Common myeloid progenitor, CD34-positive (primary cell): ENCODE measurements around the gene AIDA.
"Not testable (repeated sequence)": the region's sequence is repeated elsewhere in the genome, so short reads cannot be mapped to it uniquely, and the experiment has no call there.

Source experiments
- CTCF ChIA-PET: fragments of 350-600 bp; sonication (Branson Sonifier 250); formaldehyde crosslinking; loops from one replicate; lab custom pipeline; 2021; ENCODE audit warnings: antibody characterized with exemption; lab: Charles Lee
- POLR2A ChIA-PET: fragments of 350-600 bp; sonication (Branson Sonifier 250); formaldehyde crosslinking; loops from one replicate; lab custom pipeline; 2021; ENCODE audit warnings: antibody characterized with exemption; lab: Charles Lee
- DNase-seq, 3 donors: peaks; one replicate each; pipeline versions ENCODE4 v3.0.0 to v3.0.0-alpha.2; 2013
- H3K27ac ChIP-seq, 2 experiments: 1 replicate in 1 of 2; 2 replicates in 1 of 2; pipeline ENCODE4 v1.7.0; 2013; ENCODE audit warnings: inconsistent platforms in 2 of 2, low read length in 2 of 2, mild to moderate bottlenecking in 2 of 2, low read depth in 1 of 2, moderate library complexity in 1 of 2; ENCODE audit not compliant: severe bottlenecking in 2 of 2, insufficient read depth in 1 of 2, poor library complexity in 1 of 2
- H3K27me3 ChIP-seq, 5 experiments: replicated peaks in 2 of 5; 1 replicate in 3 of 5; 2 replicates in 2 of 5; pipeline versions ENCODE4 v1.6.1 to v1.7.0; 2013; ENCODE audit warnings: low read length in 4 of 5, mild to moderate bottlenecking in 2 of 5, moderate library complexity in 2 of 5, inconsistent platforms in 1 of 5; ENCODE audit not compliant: insufficient read depth in 5 of 5, control insufficient read depth in 4 of 5
- H3K36me3 ChIP-seq, 4 experiments: 1 replicate in 2 of 4; 2 replicates in 2 of 4; pipeline versions ENCODE4 v1.6.1 to v1.7.0; 2013; ENCODE audit warnings: low read length in 3 of 4, control low read depth in 1 of 4, mild to moderate bottlenecking in 1 of 4; ENCODE audit not compliant: control insufficient read depth in 4 of 4, insufficient read depth in 4 of 4
- H3K4me1 ChIP-seq, 4 experiments: 1 replicate in 3 of 4; 2 replicates in 1 of 4; pipeline versions ENCODE4 v1.6.1 to v1.7.1; 2013; ENCODE audit warnings: low read length in 3 of 4, mild to moderate bottlenecking in 3 of 4, control low read depth in 1 of 4, inconsistent platforms in 1 of 4, moderate library complexity in 1 of 4; ENCODE audit not compliant: control insufficient read depth in 4 of 4, insufficient read depth in 4 of 4; ENCODE audit errors: control extremely low read depth in 1 of 4
- H3K4me3 ChIP-seq, 7 experiments: 1 replicate in 4 of 7; 2 replicates in 3 of 7; pipeline versions ENCODE4 v1.5.1 to v1.7.0; 2013; ENCODE audit warnings: mild to moderate bottlenecking in 7 of 7, low read length in 6 of 7, moderate library complexity in 6 of 7, inconsistent platforms in 2 of 7, low read depth in 2 of 7, control low read depth in 1 of 7; ENCODE audit not compliant: insufficient read depth in 4 of 7, control insufficient read depth in 1 of 7; ENCODE audit errors: extremely low read depth in 1 of 7
- H3K9me3 ChIP-seq, 5 experiments: 1 replicate in 4 of 5; 2 replicates in 1 of 5; pipeline versions ENCODE4 v1.6.1 to v1.7.1; 2013; ENCODE audit warnings: low read length in 4 of 5, mild to moderate bottlenecking in 2 of 5, inconsistent platforms in 1 of 5, low read depth in 1 of 5, moderate library complexity in 1 of 5; ENCODE audit not compliant: control insufficient read depth in 4 of 5, insufficient read depth in 2 of 5; ENCODE audit errors: control extremely low read depth in 1 of 5
- WGBS: methylation state at CpG from one replicate; pipeline ENCODE4 v1.1.5; 2013; ENCODE audit not compliant: insufficient coverage; 5-methylcytosine and 5-hydroxymethylcytosine counted together

AIDA gene

DNA sequence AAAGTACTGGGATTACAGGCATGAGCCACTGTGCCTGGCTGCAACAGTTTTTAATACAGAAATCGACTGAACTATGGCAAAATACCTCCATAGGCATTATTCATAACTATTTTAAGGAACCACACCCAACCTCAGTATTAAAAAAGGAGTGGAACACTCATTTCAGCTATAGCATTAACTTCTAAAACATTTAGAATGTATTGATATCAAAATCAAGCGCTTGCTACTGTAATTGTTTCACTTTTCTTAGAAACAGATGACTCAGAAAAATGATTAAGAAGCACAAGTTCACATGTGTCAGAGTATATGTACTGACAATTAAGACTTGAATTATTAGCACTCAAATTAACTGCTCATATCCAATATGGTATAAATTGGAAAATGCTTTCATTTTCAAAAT is 15.1 kb downstream of the AIDA start:
- Histone ChIP-seq H3K36me3 (peaks cover 4 to 16% (median 9%) of the 10 kb centered on the region in 4 experiments), H3K27me3 (no peaks in the 10 kb centered on the region), H3K4me3 (no peak overlapping the region), H3K4me1 (no peaks in the 10 kb centered on the region), H3K27ac (no peak overlapping the region), H3K9me3 (no peaks in the 10 kb centered on the region)
- WGBS = no CpG with 5 or more reads among the region's 2 CpGs
- ChIA-PET POLR2A (no interaction called here), CTCF (interaction anchor here (0.6 to 1.7 kb wide), 3 partner anchors 11 to 128 kb away, joined by 3 to 5 read pairs (median 3); no protein-coding TSS in a partner anchor)
- no peak for DNase-seq

- H3K27me3 ChIP-seq = no peaks in the 10 kb centered on the region
- no peaks in the 10 kb centered on the region for H3K9me3 ChIP-seq
- no peak for DNase-seq
- ChIA-PET POLR2A (no interaction called here), CTCF (interaction anchor here (1.0 to 1.7 kb wide), 3 partner anchors 10 to 17 kb away, joined by 3 to 5 read pairs (median 3); no protein-coding TSS in a partner anchor)
- no peaks in the 10 kb centered on the region for H3K4me1 ChIP-seq
- peaks cover 2 to 14% (median 9%) of the 10 kb centered on the region in 4 experiments for H3K36me3 ChIP-seq
- no peak overlapping the region for H3K4me3 ChIP-seq
- 96% methylated on average over 5 of the region's 8 CpGs for WGBS
- no peak overlapping the region for H3K27ac ChIP-seq
Observed at GRCh38 chr1:222696741-222697140, 15.6 kb downstream of the AIDA start.

DNA sequence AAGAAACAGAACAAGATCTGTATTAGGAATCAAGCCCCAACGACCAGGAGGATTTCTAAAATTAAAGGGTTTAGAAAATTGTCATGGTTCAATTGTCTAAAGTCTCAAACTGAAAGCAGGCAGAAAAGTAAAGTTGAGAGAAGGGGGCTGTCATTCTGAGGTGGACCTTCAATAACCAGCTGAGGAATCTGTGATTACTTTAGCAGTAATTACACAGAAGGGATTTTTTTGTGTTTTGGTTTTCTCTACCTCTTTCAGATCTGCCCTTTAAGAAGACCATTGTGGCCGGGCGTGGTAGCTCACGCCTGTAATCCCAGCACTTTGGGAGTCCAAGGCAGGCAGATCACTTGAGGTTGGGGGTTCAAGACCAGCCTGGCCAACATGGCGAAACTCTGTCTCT is 17.4 kb downstream of the AIDA start:
- H3K9me3 ChIP-seq = no peaks in the 10 kb centered on the region
- POLR2A ChIA-PET = no interaction called here
- H3K27ac ChIP-seq = no peak overlapping the region
- CTCF ChIA-PET = no interaction called here
- DNase-seq = no peak
- WGBS = 100% methylated on average over 4 of the region's 5 CpGs
- no peaks in the 10 kb centered on the region for H3K27me3 ChIP-seq
- no peaks in the 10 kb centered on the region for H3K4me1 ChIP-seq
- H3K4me3 ChIP-seq = no peak overlapping the region
- peaks cover 4 to 14% (median 11%) of the 10 kb centered on the region in 4 experiments for H3K36me3 ChIP-seq

- ChIA-PET CTCF (no interaction called here), POLR2A (no interaction called here)
Observed at GRCh38 chr1:222691016-222691415, 21.3 kb downstream of the AIDA start.

DNA sequence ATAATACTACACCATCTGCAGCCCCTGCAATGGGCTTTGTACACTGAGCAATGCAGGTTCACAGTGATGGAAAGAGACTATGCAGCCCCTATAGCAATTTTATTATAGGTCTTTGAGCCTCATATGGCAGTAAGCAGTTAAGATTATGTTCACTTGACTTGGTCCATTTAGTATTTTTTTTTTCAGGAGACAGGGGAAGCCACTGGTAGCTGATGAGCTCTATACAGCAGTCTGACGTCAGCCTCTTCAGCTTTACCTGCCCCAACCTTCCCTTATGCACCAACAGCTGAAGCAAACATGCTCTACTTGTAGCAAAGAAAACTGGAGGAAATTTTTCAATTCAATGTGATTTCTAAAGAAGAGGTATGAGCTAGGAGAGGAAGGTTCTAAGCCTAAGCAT is 32.2 kb downstream of the AIDA start:
- no peaks in the 10 kb centered on the region for H3K27me3 ChIP-seq
- peaks cover 2 to 29% (median 16%) of the 10 kb centered on the region in 4 experiments for H3K36me3 ChIP-seq
- no peak overlapping the region for H3K27ac ChIP-seq
- no peak overlapping the region for H3K4me3 ChIP-seq
- no peaks in the 10 kb centered on the region for H3K4me1 ChIP-seq
- CTCF ChIA-PET = interaction anchor here (1.2 to 2.1 kb wide), 2 partner anchors 21 to 215 kb away, joined by 3 to 6 read pairs; no protein-coding TSS in a partner anchor
- DNase-seq = no peak
- POLR2A ChIA-PET = no interaction called here
- H3K9me3 ChIP-seq = no peaks in the 10 kb centered on the region
- WGBS = 100% methylated on average over 1 of the region's 1 CpG

More at GRCh38 chr1:222691016-222691415, 21.3 kb downstream of the AIDA start:
- H3K9me3 ChIP-seq = no peaks in the 10 kb centered on the region
- no peak overlapping the region for H3K4me3 ChIP-seq
- 100% methylated on average over 1 of the region's 1 CpG for WGBS
- no peak overlapping the region for H3K27ac ChIP-seq
- no peak for DNase-seq
- H3K4me1 ChIP-seq = no peaks in the 10 kb centered on the region
- H3K27me3 ChIP-seq = no peaks in the 10 kb centered on the region
- peaks cover 9 to 22% (median 19%) of the 10 kb centered on the region in 4 experiments for H3K36me3 ChIP-seq

- Histone ChIP-seq H3K27ac (no peak overlapping the region), H3K4me1 (no peaks in the 10 kb centered on the region), H3K9me3 (no peaks in the 10 kb centered on the region), H3K27me3 (no peaks in the 10 kb centered on the region), H3K36me3 (peaks cover 16 to 62% (median 49%) of the 10 kb centered on the region in 4 experiments), H3K4me3 (no peak overlapping the region)
- no CpG with 5 or more reads among the region's 1 CpG for WGBS
- no peak for DNase-seq
- ChIA-PET CTCF (interaction anchor here (1.1 kb wide), 1 partner anchor 11 kb away, joined by 3 read pairs; no protein-coding TSS in a partner anchor), POLR2A (no interaction called here)
Observed at GRCh38 chr1:222670110-222670509, 42.2 kb downstream of the AIDA start.

- H3K9me3 ChIP-seq, H3K27me3 ChIP-seq, H3K4me3 ChIP-seq, DNase-seq, H3K4me1 ChIP-seq, H3K27ac ChIP-seq, POLR2A ChIA-PET, CTCF ChIA-PET: not testable (repeated sequence)
- WGBS = no CpG with 5 or more reads among the region's 2 CpGs
- peaks cover 16 to 62% (median 50%) of the 10 kb centered on the region in 4 experiments for H3K36me3 ChIP-seq
Observed at GRCh38 chr1:222669107-222669506, 43.2 kb downstream of the AIDA start.
